ENCODE measurements around the gene IGSF9.

The IGSF9 gene

GRCh38 chr1:159898527-159898926 lies 46.9 kb downstream of the IGSF9 start:
- no peak for DNase-seq (ENCODE audit: low read depth in 2 of 2)

GRCh38 chr1:159897962-159898361 lies 47.5 kb downstream of the IGSF9 start:
- no peak for DNase-seq (ENCODE audit: low read depth in 2 of 2)

DNA sequence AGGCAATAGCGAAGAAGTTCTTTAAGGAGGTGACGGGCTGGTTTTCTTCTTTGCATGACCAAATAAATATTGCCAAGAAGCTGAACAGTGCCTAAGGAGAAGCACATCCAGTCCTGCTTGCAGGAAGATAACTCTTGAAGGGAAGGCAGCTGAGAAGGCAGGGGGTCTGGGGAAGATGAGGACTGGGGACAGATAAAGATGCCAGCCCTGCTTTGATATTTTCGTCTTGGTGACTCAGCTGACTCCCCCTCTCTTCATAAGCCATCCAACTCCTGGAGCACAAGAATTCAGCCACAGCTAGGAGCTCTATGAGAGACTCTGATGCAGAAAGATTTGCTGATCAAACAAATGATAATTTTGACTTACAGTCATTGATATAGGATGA lies 48.9 kb downstream of the IGSF9 start:
- no peak for DNase-seq (ENCODE audit: low read depth in 2 of 2)

- no peak for DNase-seq (ENCODE audit: low read depth in 2 of 2)
Observed at GRCh38 chr1:159895836-159896545, 49.4 kb downstream of the IGSF9 start.

DNA sequence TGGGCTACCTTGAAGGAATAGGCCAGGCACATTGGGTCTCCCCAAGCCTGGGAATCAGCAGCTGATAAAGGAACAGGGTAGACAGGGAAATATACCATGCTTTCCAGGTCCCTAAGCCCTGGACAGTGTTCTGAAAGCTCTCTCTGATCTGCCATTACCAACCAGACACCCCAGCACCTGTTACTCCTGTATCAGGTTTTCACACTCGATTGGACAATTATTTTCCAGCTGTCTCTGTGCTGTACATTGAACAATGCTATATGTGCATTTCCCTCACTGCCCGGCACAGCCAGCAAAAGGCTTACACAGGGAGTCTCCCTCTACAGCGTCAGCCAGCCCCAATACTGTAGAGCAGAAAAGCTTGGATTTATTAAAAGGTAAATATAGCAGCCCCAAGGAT lies 50.1 kb downstream of the IGSF9 start:
- no peak for DNase-seq (ENCODE audit: low read depth in 2 of 2)

- no peak for DNase-seq (ENCODE audit: low read depth in 2 of 2)
Observed at GRCh38 chr1:159892944-159893343, 52.5 kb downstream of the IGSF9 start.

DNA sequence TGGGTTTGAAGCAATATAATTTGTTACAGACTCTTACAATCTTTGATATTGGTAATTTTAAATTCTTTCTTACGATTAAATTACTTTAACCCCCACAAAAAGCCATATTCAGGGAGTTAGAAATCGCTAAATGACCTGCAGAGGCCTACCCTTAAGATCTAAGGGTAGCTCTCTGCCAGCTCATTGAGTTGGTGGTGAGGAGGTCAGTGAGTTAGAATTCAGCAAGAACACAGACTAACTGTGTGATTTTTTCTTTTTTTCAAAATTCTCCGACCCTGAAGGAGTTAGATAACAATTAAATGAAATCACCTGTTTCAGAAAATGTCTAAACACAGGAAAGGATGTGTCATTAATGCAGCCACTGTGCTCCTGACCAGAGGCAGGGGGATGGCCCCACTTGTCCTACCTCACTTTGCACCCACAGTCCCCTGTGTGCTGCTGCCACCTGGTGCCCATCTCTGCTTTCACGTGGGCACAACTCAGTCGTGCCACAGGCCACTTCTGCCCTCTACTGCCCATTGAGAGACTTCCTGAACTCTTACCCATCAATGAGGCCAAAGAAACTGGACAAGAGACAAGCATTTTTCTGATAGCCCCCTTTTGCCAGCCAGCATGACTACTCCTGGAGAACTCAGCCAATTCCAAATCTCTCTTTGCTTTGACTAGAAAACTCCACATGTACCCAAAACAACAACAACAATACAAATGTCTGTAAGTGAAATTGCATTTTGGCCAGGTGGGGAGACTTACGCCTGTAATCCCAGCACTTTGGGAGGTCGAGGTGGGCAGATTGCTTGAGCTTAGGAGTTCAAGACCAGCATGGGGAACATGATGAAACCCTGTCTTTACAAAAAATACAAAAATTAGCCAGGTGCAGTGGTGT lies 53.9 kb downstream of the IGSF9 start:
- peak; percentile 63 to 67 for DNase-seq (ENCODE audit: low read depth in 2 of 2)

DNA sequence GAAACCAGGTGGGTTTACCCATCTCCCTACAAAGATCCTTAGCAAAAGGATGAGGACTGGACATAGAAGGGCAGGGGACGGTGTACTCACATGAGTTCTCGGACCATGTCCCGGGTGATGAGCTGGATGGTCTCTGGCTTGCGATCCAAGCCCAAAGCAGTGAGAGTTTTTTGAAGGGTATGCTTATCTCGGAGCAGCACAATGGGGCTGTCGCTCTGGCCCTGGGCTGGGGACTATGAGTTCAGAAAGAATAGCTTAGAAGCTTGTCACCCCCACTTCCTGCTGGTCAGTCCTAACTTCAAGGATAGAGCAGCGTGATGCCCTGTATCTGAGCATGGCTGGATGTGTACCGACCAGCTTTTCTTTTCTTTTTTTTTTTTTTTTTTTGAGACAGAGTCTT lies 55.0 kb downstream of the IGSF9 start:
- DNase-seq (ENCODE audit: low read depth in 2 of 2): no peak

GRCh38 chr1:159889821-159890252 lies 55.6 kb downstream of the IGSF9 start:
- DNase-seq (ENCODE audit: low read depth in 2 of 2): no peak

GRCh38 chr1:159889202-159889601 lies 56.2 kb downstream of the IGSF9 start:
- DNase-seq (ENCODE audit: low read depth in 2 of 2): no peak

DNA sequence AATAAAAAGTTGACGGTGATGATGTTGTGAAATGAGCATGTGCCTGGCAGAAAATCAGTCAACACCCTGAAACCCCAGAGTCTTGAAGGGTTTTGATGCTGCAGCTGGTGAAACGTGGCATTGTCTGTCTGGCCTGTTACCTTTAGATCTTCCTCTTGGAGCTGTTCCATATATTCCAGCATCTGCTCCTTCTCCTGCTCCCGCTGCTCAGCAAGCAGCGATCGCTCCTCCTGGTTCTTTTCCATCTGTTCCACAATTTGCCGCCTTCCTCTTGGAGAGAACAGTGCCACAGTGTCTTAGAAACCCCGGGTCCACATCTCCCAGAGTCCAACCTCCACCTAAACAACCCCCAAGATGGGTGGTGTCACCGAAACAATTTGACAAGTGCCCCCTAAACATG lies 61.1 kb downstream of the IGSF9 start:
- no peak for DNase-seq (ENCODE audit: low read depth in 2 of 2)

GRCh38 chr1:159883134-159883533 lies 62.3 kb downstream of the IGSF9 start:
- DNase-seq (ENCODE audit: low read depth in 2 of 2): no peak

DNA sequence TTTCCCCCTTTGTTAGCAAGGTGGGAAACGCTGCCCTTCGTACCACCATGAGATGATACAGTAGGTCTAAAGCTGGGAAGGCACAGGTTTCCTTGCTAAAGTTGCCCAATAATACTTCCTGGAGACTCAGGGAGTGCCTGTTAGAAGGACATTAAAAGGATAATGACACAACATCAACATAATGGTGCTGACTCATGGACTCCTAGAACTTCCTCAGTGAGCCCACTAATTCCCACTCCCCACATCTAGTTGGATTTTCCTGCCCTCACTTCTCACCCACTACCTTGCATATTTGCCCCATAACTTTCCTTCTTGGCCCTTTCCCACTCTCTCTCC lies 62.9 kb downstream of the IGSF9 start:
- DNase-seq (ENCODE audit: low read depth in 2 of 2): no peak

- DNase-seq (ENCODE audit: low read depth in 2 of 2): peak in 1 of 2 donors; percentile 7
Observed at GRCh38 chr1:159881622-159882526, 63.5 kb downstream of the IGSF9 start.

- DNase-seq (ENCODE audit: low read depth in 2 of 2): no peak
Observed at GRCh38 chr1:159880430-159880829, 65.0 kb downstream of the IGSF9 start.

- DNase-seq (ENCODE audit: low read depth in 2 of 2): no peak
Observed at GRCh38 chr1:159879977-159880376, 65.4 kb downstream of the IGSF9 start.

- no peak for DNase-seq (ENCODE audit: low read depth in 2 of 2)
Observed at GRCh38 chr1:159879136-159879535, 66.3 kb downstream of the IGSF9 start.

- no peak for DNase-seq (ENCODE audit: low read depth in 2 of 2)
Observed at GRCh38 chr1:159877695-159878444, 67.5 kb downstream of the IGSF9 start.

All from stimulated activated CD4-positive, alpha-beta T cell treated with anti-CD3 and anti-CD28 coated beads, Interleukin-4, amount 100 ng/mL, for 48 hours (primary cell).